SH-SY5Y (cell line): ENCODE measurements around the gene TNS1.

ENCODE experiments used
- GATA2 ChIP-seq: IDR thresholded peaks from 2 replicates; pipeline ENCODE4 v1.6.1; 2011; ENCODE audit warnings: mild to moderate bottlenecking, low read depth, low read length
- GATA3 ChIP-seq: IDR thresholded peaks from 2 replicates; pipeline ENCODE4 v1.6.1; 2011; ENCODE audit warnings: low read depth, mild to moderate bottlenecking, low read length, moderate library complexity

DNA sequence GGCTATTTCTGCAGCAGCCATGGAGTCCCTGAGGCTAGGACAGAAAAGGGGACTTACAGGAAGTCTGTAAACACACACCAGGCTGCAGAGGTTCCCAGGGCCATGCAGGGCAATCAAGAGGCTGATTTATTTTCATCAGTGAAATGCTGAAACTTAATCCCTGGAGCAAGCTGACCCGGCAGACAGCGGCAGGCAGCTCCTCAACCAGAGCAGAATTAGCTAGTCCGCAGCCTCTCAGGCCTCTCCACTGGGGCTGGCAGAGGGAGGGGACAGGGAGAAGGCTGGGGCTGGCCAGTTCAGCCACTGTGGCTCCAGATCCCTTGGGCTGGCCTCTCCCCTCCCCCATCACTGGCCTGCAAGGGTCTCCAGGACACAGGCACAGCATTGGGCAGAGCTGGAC, 136.3 kb downstream of the TNS1 start:
- TF ChIP-seq GATA2 (no peak), GATA3 (no peak)
